ENCODE data around the gene GRIN3B.
"Not testable (repeated sequence)": the region's sequence is repeated elsewhere in the genome, so short reads cannot be mapped to it uniquely, and the experiment has no call there.

The GRIN3B gene

GRCh38 chr19:1019616-1019961, 19.4 kb downstream of the GRIN3B start:
- no peak for DNase-seq (ENCODE audit: low spot score)

GRCh38 chr19:1019980-1020867, 20.0 kb downstream of the GRIN3B start:
- DNase-seq (ENCODE audit: low spot score) = no peak

- DNase-seq (ENCODE audit: low spot score) = peak; percentile 98
These were observed 20.7 kb downstream of the GRIN3B start, which contains the start of gene TMEM259 for GRCh38 chr19:1020868-1021425. Gene TMEM259, minus strand, starts transcription at chr19:1021123. Its CDS starts 127 bp downstream, at chr19:1020996.

- DNase-seq (ENCODE audit: low spot score) = not testable (repeated sequence)
These were observed 23.6 kb downstream of the GRIN3B start for GRCh38 chr19:1023883-1024188.

- DNase-seq (ENCODE audit: low spot score) = not testable (repeated sequence)
These were observed 24.9 kb downstream of the GRIN3B start for GRCh38 chr19:1025080-1025479.

- DNase-seq (ENCODE audit: low spot score) = peak; percentile 89
These were observed 26.0 kb downstream of the GRIN3B start, which contains the start of gene CNN2 for GRCh38 chr19:1025960-1026782. Gene CNN2, plus strand, starts transcription at chr19:1026608. Its CDS starts 54 bp downstream, at chr19:1026662.

GRCh38 chr19:1026783-1027649, 26.8 kb downstream of the GRIN3B start:
- DNase-seq (ENCODE audit: low spot score) = no peak

- DNase-seq (ENCODE audit: low spot score) = no peak
These were observed 27.4 kb downstream of the GRIN3B start for GRCh38 chr19:1027650-1028061.

GRCh38 chr19:1028062-1028926, 28.1 kb downstream of the GRIN3B start:
- peak; percentile 90 for DNase-seq (ENCODE audit: low spot score)

- DNase-seq (ENCODE audit: low spot score) = no peak
These were observed 32.1 kb downstream of the GRIN3B start for GRCh38 chr19:1032264-1032867.

- no peak for DNase-seq (ENCODE audit: low spot score)
These were observed 35.9 kb downstream of the GRIN3B start for GRCh38 chr19:1035998-1036621.

GRCh38 chr19:1037621-1038064, 37.4 kb downstream of the GRIN3B start:
- no peak for DNase-seq (ENCODE audit: low spot score)

GRCh38 chr19:1038978-1039645, 38.9 kb downstream of the GRIN3B start:
- DNase-seq (ENCODE audit: low spot score) = no peak

GRCh38 chr19:1039646-1040475, 39.6 kb downstream of the GRIN3B start, which contains the start of gene ABCA7:
Gene ABCA7, plus strand, starts transcription at chr19:1040107. Its CDS starts 1,255 bp downstream, at chr19:1041362.
- peak; percentile 92 for DNase-seq (ENCODE audit: low spot score)

GRCh38 chr19:1040476-1041271, 40.5 kb downstream of the GRIN3B start:
- peak; percentile 85 for DNase-seq (ENCODE audit: low spot score)

GRCh38 chr19:1041272-1041834, 41.1 kb downstream of the GRIN3B start:
- no peak for DNase-seq (ENCODE audit: low spot score)

Data from left forelimb (tissue), 1 donor.